ENCODE data around the gene CAV1. TPM values are rescaled to one million over a fixed set of nuclear protein-coding genes. Genes with fewer than 3 reads are reported as not detected.
"Not testable (repeated sequence)": the region's sequence is repeated elsewhere in the genome, so short reads cannot be mapped to it uniquely, and the experiment has no call there.

The CAV1 gene
- total and polyA plus RNA-seq, 12 donors: 93.0 to 364 (median 274) TPM

- intact Hi-C loops (cut with DNase I): loop anchor here in 8 of 10 donors (5.0 to 10.0 kb wide), 12 partner anchors 51 to 408 kb away; partner anchors contain the start of gene CAV1 (in 4 of the 8)
- Histone ChIP-seq H3K4me1 (peaks cover 4 to 49% (median 35%) of the 10 kb centered on the region in 9 donors), H3K9me3 (no peaks in the 10 kb centered on the region), H3K4me3 (no peak overlapping the region), H3K36me3 (no peaks in the 10 kb centered on the region), H3K27me3 (no peaks in the 10 kb centered on the region), H3K27ac (no peak overlapping the region)
- no peak for ATAC-seq
- TF ChIP-seq CTCF (IDR thresholded peaks at IDR 0.05): no peak
- DNase-seq: no peak
- WGBS, 2 donors: 90 to 96% methylated on average over 3 of the region's 3 CpGs
These were observed 60.6 kb downstream of the CAV1 start for GRCh38 chr7:116585392-116585791.

GRCh38 chr7:116585967-116586366 lies 61.1 kb downstream of the CAV1 start:
- 80 to 83% methylated on average over 5 of the region's 5 CpGs for WGBS, 2 donors
- peaks cover 4 to 49% (median 35%) of the 10 kb centered on the region in 9 donors for H3K4me1 ChIP-seq
- no peaks in the 10 kb centered on the region for H3K27me3 ChIP-seq
- DNase-seq (no peak), ATAC-seq (no peak)
- no peak overlapping the region for H3K4me3 ChIP-seq
- H3K27ac ChIP-seq: no peak overlapping the region
- no peaks in the 10 kb centered on the region for H3K36me3 ChIP-seq
- no peak for TF ChIP-seq CTCF (IDR thresholded peaks at IDR 0.05)
- intact Hi-C loops (cut with DNase I): loop anchor here in 8 of 10 donors (2.0 to 10.0 kb wide), 13 partner anchors 51 to 409 kb away; partner anchors contain the start of gene CAV1 (in 4 of the 8)
- no peaks in the 10 kb centered on the region for H3K9me3 ChIP-seq

- ATAC-seq, H3K27ac ChIP-seq, H3K27me3 ChIP-seq, DNase-seq, H3K4me3 ChIP-seq, H3K36me3 ChIP-seq, H3K9me3 ChIP-seq: not testable (repeated sequence)
- H3K4me1 ChIP-seq: peaks cover 4 to 52% (median 42%) of the 10 kb centered on the region in 9 donors
- 96 to 97% methylated on average over 3 of the region's 3 CpGs for WGBS, 2 donors
- intact Hi-C loops (cut with DNase I): loop anchor here in 8 of 10 donors (2.0 to 10.0 kb wide), 13 partner anchors 52 to 410 kb away; partner anchors contain the start of gene CAV1 (in 4 of the 8)
These were observed 62.4 kb downstream of the CAV1 start for GRCh38 chr7:116587200-116587599.

GRCh38 chr7:116588225-116588624 lies 63.4 kb downstream of the CAV1 start:
- DNase-seq: peak in 1 of 2 donors; percentile 21
- H3K4me1 ChIP-seq: peaks cover 0 to 50% (median 41%) of the 10 kb centered on the region in 9 donors
- WGBS, 2 donors: 18 to 29% methylated on average over 2 of the region's 2 CpGs

More at GRCh38 chr7:116588225-116588624, 63.4 kb downstream of the CAV1 start:
- intact Hi-C loops (cut with DNase I): loop anchor here (1.0 to 10.0 kb wide), 19 partner anchors 53 to 415 kb away; partner anchors contain the start of gene CAV1 (in 6 of the 10)
- peaks cover 0 to 12% (median 0%) of the 10 kb centered on the region in 7 donors for H3K27me3 ChIP-seq
- peak overlapping the region in 8 of 10 donors; percentile 37 to 71 (median 50) for H3K27ac ChIP-seq
- no peaks in the 10 kb centered on the region for H3K36me3 ChIP-seq
- H3K4me3 ChIP-seq: no peak overlapping the region
- H3K9me3 ChIP-seq: no peaks in the 10 kb centered on the region
- peak; percentile 18 to 75 (median 58) for ATAC-seq
- TF ChIP-seq CTCF (IDR thresholded peaks at IDR 0.05): peak in 1 of 9 donors; percentile 7
